Keratinocyte (primary cell): Measurements from ENCODE around the gene CNDP2.

Experiments used
- EZH2 ChIP-seq: IDR thresholded peaks from one replicate; pipeline ENCODE4 v1.6.1; 2012; ENCODE audit warnings: inconsistent platforms, mild to moderate bottlenecking, low read length, moderate library complexity
- TF ChIP-seq, protein P1 (sequence below), 3 experiments: IDR thresholded peaks in 1 of 3; conservative IDR thresholded peaks in 1 of 3; optimal IDR thresholded peaks in 1 of 3; 2 replicates in 2 of 3; 3 replicates in 1 of 3; pipeline versions ENCODE3 to v1.5.1; 2011; ENCODE audit warnings: low read length in 3 of 3, mild to moderate bottlenecking in 3 of 3, moderate library complexity in 2 of 3, control low read depth in 1 of 3, inconsistent platforms in 1 of 3; ENCODE audit not compliant: insufficient read depth in 2 of 3; ENCODE audit errors: extremely low read depth in 1 of 3

DNA sequence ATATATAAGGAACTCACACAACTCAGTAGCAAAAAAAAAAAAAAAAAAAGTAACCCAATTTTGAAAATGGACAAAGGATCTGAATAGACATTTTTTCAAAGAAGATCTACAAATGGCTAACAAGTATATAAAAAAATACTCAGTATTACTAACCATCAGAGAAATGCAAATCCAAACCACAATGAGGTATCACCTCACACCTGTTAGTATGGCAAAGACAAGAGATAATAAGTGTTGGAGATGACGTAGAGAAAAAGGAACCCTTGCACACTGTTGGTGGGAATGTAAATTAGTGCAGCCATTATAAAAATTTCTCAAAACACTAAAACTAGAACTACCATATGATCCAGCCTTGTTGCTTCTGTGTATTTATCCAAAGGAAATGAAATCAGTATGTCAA, 32.3 kb downstream of the CNDP2 start:
- TF ChIP-seq, protein P1, sequence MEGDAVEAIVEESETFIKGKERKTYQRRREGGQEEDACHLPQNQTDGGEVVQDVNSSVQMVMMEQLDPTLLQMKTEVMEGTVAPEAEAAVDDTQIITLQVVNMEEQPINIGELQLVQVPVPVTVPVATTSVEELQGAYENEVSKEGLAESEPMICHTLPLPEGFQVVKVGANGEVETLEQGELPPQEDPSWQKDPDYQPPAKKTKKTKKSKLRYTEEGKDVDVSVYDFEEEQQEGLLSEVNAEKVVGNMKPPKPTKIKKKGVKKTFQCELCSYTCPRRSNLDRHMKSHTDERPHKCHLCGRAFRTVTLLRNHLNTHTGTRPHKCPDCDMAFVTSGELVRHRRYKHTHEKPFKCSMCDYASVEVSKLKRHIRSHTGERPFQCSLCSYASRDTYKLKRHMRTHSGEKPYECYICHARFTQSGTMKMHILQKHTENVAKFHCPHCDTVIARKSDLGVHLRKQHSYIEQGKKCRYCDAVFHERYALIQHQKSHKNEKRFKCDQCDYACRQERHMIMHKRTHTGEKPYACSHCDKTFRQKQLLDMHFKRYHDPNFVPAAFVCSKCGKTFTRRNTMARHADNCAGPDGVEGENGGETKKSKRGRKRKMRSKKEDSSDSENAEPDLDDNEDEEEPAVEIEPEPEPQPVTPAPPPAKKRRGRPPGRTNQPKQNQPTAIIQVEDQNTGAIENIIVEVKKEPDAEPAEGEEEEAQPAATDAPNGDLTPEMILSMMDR (optimal IDR thresholded peaks at IDR 0.05 in 1 of 3, IDR thresholded peaks at IDR 0.05 in 1 of 3, conservative IDR thresholded peaks at IDR 0.05 in 1 of 3; ENCODE audit: extremely low read depth in 1 of 3, insufficient read depth in 2 of 3, low read length in 3 of 3): no peak
- no peak for TF ChIP-seq EZH2
